EH (cell line): ENCODE results near the gene MRTFA.
A peak's percentile ranks its signal among the peaks of the same experiment; 100 is the strongest.

Experiments
- DNase-seq: peaks from one replicate; pipeline ENCODE4 v3.0.0-alpha.2; 2015; ENCODE audit warnings: low read depth

MRTFA gene

DNA sequence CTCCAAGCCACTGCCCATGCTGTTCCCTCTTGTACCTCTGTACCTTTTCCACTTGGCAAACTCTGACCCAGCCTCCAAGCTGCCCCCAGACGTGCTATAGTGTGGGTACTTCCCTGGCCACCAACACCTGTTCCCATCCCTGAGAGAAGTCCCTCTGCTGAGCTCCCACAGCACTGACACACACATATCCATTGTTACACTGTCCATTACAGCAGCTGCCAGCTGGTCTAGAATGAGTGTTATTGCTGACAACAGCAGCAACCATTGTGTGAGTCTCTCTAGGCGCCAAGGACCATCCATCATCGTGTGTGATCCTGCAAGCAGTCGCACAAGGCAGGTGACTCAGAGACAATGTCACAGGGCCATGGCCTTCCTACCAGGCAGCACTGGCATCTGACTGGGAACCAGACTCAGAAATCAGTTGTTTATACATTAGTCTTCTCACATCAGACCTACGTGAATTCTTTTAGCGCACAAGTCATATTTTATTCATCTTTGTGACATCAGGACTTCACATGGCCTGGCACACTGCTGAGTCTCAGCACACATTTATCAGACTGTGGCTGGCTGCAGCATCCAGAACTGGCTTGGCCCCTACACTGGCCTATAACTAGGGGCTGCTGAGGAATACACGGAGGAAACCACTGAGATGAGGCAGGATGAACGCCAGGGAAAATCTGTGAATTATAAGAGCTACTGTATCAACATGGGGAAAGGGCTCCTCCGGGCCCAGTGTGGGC is 209.8 kb downstream of the MRTFA start:
- no peak for DNase-seq

DNA sequence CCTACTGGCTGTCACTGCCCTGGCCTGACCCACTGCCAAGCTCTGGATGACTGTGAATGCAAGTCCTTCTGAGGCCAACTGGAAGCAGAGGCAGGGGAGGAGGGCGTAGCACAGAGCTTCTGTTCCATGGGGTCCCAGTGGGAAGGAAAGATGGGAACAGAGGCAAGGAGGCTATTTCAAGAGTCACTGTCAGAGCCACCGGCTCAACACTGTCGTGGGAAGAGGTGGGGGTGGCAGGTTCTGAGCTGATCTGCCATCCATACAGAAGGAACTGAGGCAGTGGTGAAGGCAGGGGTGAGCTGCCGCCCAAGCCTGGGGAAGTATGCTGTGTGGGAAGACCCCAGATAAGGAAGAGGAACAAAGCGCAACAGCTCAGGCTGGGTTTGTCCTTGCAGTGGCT is 211.4 kb downstream of the MRTFA start:
- no peak for DNase-seq

DNA sequence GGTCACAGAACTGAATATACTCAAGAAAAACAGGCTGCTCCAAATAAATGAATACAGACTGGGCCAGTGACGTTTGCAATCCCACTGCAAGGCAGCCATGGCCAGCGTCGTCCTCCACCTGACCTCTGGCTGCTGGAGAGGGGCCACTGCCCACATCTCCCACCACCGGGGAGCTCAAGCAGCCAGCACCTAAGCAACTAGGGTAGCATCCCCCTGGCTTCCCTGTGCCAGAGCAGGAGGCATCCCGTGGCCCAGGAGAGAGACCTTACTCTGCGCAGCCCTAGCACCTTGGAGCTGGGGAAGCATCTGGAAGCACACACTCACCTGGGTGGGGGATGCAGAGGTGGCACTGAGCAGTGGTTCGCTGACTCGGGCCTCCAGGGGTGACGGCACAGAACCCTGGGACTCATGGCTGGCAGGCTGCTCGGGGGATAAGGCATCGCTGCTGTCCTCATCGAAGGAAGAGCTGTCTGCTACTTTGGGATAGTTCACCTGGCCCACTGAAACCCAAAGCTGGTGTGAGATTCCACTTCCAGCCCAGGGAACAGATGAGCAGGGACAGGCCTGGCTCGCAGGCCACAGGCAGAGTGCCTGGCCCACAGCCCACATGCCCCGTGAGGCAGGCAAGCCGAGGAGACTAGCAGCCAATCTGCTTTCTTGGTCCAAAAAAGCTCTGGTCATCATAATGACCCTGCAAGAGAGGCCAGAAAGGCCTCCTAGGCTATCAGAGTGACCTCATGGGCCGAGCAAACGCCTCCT is 212.5 kb downstream of the MRTFA start:
- DNase-seq = no peak

DNA sequence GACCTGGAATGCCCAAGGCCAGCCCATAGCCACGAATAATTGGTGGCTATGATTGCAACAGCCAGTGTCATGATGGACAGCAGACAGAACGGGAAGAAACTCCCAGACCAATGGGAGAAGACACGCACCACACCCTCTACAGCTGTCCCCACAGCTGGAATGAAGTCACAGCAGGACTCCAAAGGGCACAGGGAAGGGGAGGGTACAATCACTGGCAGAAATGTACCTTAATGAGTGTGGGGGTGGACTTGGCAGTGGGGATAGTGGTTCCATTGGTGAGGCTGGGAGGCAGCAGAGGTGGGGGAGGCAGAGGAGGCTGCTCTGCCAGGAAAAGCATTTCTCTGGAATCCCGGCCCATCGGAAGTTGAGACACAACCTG is 213.2 kb downstream of the MRTFA start:
- DNase-seq = no peak

DNA sequence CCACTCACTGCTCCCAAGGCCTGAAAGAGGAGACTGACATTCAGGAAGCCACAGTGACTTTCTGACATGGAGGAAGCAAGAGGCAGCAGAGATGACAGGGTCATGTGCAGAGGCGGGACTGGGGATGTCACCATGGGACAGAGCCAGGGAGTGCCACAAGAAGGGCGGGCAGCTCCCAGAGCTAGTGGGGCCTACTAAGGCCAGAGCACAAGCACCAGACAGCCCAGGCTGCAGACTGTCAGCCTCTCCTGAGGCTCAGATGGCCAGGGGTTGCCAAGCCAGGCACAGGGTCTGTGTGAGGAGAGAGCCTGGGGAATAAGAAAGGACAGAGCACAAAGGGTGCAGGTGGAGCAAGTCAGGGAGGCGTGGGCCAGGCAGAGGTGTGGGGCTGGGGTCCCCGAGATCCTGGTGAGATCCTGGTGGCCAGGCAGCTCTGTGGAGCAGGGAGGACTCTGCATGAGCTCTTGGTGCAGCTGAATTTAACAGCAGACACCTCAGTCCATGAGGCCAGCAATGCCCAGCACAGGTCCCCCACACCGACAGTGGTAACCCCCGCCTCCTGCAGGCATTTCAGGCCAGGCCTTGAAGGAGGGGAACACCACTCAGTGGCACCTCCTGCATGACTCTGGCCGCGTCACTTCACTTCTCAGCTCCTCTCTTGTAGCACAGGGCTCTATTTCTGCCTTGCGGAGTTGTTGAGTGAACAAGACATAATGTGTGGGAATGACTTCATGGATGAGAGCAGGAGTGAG is 213.8 kb downstream of the MRTFA start:
- DNase-seq = no peak

DNA sequence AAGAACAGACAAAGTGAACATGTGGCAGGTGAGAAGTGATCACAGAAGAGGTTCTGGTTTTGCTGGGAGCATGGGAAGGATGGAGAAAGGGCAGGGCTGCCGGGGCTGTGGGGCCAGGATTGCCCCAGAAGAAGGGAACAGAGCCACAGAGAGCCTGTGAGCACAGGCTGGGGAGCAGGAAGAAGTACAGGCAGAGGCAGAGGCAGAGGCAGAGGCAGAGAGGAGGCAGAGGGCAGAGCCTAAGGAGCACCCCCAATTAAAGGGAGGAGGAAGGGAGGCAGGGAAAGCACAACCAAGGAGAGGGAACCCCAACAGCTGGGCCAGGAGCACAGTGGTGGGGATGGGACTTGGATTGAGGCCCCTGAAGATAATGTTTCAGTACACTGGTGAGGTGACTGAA is 214.6 kb downstream of the MRTFA start:
- DNase-seq = no peak

DNA sequence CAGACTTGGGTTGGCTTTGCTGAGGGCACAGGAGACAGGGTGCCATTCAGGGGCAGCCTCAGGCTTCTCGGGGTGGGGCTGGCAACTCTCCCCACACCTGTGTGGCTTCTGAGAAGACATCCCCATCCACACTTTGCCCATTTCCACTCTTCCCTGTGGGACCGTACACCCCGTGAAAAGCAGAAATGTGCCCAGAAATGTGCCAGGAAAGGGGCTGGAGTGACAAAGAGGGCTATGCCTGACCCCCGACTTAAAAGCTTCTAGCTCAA is 215.5 kb downstream of the MRTFA start:
- no peak for DNase-seq

DNA sequence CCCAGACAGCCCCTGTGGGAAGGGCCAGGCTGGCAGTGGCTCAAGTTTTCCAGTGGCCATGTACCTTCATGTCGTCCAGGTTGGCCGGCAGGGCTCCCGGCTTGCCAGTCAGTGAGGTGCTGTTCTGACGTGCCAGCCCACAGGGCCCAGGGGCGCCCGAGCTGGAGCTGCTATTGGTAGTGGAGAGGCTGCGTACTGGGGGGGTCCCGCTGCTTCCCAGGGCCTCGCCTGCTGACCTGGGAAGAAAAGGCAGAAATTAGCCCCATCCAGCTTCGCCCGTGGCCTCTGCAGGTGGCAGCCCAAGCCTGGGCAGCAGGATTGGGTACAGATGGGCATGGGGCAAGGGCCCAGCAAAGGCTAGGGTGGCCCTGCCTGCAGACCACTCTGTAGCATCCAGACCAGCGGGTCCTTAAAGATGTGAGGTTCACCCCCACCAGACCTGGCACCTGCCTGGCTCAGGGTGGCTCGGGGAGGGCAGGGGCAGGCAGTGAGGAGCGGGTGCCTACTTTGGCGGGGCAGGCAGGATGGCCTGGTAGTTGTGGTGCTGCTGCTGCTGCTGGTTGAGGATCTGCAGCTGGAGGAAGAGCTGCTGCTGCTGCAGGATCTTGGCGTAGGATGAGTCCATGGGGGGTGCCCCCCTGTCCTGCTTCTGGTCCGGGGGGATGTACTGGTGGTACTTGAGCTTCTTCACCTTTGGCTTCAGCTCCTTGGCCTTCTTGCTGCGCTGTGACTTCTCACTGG is 216.0 kb downstream of the MRTFA start:
- DNase-seq = no peak

DNA sequence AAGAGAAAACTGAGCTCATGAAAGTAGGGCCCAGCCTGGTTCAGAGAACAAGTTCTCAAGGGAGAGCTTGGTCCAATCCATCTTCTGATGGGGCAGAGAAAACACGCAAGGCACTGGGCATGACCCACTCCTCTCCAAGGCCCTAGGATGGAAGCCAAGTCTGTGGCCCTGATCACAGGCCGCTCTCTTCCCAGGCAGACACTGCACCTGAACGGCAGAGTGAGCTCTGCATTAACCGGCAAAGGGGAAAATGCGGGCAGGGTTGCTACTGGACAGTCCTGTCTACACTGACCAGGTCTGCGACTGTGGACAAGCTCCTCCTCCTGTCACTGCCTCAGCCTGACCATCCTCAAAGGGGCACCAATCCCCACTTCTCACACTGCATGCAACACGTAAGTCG is 216.8 kb downstream of the MRTFA start:
- no peak for DNase-seq

DNA sequence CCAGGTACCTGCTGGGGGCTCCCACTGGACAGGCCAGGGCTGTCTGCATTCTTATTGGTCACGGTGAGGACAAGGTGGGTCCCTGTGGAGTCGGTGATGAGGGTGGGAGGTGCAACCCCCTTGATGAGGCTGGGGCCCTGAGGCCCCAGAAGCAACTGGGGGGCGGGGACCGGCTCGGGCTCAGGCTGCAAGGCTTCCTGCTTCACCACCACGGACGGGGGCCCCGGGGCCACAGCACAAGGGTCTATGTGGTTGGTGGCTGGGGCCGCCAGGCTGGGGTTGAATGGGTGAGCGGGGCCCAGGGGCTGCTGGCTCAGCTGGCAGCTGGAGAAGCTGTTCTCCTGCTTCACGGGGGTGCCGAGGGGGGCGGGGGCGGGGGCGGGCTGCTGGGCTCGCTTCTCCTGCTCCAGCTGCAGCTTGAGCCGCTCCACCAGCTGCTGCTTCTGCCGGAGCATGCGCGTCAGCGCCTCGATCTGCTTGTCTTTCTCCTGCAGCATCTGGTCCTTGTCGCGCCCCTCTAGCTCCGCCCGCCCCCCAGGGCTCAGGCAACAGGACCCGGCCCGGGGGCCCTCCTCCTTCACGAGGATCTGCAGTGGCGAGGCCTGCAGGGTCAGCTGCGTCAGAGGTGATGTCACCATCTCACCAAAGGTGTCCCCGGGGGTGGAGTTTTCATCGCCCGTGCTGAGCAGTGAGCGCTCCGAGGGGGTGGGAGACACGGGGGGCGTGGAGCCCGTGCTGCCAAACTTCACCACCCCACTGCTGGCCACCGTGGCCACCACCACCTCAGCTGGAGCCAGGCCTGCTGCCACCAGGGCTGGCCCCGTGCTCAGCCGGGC is 217.9 kb downstream of the MRTFA start:
- no peak for DNase-seq

DNA sequence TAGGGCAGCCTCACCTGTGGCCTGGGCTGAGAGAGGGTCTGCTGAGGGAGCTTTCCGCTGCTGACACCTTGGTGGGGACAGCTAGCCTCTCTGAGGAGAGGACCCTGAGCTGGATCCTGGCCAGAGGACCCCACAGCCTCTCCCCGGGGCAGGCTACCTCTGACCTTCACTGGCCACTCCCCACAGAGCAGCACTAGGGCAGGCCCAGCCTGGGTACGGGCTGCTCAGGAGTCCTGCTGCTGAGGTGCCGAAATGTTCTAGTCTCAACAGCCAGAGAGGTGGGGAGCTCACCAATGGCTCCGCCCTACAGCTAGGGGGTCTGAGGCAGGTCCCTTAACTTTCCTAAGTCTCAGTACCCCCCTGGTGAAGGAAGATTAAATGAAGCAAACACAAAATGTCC is 218.6 kb downstream of the MRTFA start:
- DNase-seq = no peak

DNA sequence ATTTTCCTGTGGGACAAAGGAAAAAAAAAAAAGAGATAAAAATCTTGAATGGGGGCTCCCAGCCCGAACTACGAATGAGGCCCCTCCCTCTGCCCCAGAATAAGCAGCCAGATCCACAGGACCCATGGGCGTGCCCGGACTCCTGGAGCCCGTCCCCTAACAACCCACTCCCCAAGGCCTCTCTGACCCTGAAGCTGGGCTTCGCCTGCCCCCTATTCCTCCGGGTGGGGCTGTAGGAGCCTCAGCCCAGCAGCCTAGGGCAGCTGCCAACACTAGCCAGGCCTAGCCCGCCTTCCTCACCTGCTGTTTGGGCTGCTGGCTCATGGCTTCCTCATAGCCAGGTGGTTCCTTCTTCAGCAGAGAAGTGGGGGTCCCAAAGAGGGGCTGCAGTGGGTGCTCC is 219.5 kb downstream of the MRTFA start:
- DNase-seq = no peak

DNA sequence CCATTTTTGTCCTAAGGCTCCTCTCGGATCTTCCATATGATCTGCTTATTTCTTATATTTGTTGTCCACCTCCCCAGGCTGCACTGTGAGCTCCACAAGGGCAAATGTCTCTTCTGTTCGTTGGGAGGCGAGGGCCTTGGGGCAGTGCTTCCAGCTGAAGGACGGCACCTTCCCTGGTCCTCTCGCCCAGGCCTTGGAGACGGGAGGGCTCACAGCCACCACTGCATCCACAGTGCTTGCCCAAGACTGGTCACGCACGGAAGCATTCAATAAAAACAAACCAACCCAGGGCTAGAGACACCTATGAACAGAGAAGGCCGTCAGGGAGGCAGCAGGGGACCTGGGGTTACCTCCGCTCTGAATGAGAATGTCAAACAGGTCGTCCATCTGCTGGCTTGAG is 219.9 kb downstream of the MRTFA start:
- no peak for DNase-seq

DNA sequence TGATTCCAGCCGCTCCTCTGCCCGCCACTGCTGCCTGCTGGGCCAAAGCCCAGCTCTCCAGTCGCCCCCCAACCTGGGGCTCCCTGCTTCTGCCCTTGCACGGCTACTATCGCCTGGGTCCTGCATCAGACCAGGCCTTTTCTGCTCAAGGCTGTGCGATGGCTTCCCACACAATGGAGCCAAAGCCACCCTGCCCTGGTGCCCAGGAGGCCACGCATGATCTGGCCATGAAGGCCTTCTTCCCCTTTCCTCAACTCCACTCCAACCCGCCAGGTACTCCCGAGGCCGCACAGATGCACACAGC is 220.3 kb downstream of the MRTFA start:
- no peak for DNase-seq

DNA sequence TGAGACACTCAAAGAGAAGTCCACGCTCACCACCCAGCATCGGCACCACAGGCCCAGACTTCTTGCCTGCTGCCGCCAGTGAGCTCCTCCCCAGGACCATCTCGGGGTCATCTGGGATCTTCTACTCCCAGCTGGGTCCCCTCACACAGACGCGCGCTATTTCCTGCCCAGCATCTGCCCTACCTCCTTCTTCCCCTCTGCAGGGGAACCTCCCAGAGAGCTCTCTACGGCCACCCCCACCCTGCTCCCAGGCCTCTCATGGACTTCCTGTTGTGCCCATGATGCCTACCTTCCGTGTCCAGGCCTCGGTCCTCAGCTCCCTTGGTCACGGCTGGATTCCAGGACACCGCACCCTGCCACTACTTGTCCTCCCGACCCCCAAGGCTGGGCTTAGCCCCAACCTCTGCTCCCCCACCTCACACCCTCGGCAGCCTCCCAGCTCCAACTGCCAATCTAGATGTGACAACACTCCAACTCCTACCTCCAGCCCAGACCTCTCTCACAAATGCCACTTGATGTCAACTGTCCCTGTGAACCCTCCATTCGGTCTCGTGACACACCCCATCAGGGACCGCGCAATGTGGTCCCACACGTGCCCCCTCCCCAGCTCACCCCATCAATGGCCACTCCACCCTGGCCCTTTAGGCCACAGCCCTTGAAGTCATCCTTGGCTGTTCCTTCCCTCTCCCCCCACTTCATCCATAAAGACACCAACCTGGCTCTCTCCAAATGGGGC is 220.8 kb downstream of the MRTFA start:
- no peak for DNase-seq

DNA sequence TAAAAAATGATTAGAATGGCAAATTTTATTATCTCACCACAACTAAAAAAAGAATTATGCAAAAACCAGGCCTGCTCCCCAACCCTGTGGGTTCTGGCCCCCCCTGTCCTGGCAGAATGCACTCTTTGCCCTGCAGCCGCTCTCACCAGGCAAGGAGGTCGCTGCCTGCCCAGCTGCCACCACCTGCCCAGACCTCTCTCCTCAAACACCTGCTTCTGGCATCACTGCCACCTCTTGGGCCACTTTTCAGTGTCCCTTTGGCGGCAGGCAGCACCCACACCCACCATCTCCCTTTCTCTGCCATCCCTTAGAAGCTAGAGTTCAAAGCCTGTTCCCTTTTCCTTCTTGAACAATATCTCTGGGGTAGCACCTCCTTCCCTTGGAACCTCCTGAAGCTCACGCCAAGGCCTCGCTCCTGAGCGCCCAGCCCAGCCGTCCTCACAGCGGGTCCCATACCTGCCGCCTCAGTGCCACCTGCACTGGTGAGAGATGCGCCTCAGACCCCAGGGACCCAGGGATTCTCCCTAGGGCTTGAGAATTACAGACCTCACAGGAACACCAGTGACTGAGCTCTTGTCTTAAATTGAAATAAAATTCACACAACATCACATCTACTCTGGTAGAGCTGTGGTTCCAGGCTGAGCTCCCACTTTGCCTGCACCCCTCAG is 221.5 kb downstream of the MRTFA start:
- no peak for DNase-seq

DNA sequence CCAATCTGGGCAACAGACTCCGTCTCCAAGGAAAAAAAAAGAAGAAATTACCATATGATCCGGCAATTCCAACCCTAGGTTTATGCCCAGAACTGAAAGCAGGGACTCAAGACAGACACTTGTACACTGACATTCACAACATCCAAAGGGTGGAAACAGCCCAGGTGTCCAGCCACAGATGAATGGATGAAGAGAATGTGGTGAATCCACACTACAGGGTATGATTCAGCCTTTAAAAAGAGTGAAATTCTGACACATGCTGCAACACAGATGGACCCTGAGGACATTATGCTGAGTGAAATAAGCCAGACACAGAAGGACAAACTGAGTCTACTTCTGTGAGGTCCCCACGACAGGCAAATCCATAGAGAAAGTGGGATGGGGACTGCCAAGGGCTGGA is 222.2 kb downstream of the MRTFA start:
- DNase-seq = peak; percentile 34

DNA sequence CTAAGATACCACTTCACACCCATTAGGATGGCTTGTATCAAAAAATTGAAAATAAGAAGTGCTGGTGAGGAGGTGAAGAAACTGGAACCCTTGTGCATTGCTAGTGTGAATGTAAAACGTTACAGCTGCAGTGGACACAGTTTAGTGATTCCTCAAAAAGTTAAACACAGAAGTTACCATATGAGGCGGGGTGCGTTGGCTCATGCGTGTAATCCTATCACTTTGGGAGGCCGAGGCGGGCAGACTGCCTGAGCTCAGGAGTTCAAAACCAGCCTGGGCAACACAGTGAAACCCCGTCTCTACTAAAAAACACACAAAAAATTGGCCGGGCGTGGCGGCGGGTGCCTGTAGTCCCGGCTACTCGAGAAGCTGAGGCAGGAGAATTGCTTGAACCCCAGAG is 222.6 kb downstream of the MRTFA start:
- DNase-seq = no peak

DNA sequence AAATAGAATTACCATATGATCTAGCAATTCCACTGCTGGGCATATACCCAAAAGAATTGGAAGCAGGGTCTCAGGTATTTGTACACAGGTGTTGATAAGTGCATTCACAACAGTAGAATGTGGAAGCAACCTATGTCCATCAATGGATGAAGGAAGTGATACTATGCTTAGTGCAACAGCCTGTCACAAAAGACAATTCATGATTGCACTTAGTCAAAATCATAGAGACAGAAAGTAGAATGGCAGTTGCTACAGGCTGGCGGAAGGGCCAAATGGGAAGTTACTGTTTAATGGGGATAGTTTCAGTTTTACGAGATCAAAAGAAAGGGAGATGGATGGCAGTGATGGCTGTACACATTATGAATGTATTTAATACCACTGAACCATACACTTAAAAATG is 224.1 kb downstream of the MRTFA start:
- no peak for DNase-seq

DNA sequence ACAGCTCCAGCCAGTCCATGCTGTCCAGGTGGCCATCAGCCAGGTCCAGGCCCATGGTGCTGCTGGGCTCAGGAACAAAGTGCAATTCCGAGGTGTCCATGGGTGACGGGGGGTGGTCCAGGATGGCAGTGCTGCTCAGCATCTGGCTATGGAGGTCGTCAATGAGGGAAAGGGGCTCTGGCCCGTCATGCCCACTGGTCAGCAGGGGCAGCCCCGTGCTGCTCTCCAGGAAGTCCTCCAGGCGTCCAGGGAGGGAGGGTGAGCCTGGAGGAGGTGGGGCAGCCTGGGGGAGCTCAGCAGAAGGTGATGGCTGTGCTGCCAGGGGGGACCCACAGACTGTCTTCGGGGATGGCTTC is 225.0 kb downstream of the MRTFA start:
- no peak for DNase-seq
